OCI-LY3 (cell line): ENCODE measurements around the gene VTI1A.

ENCODE experiments used
- CTCF ChIP-seq: fragments of 200-600, 300-600 bp; sonication (generic); IDR thresholded peaks from 2 replicates; pipeline ENCODE4 v1.5.1; 2014; ENCODE audit warnings: antibody characterized with exemption, low read length, low read depth
- EZH2phosphoT487 ChIP-seq: fragments of 200-600 bp; shearing (Covaris generic); IDR thresholded peaks from 2 replicates; pipeline ENCODE4 v1.6.1; 2018; ENCODE audit warnings: antibody characterized with exemption, mixed run types, low read depth

- TF ChIP-seq CTCF, result no peak
- TF ChIP-seq EZH2phosphoT487, result no peak
Measured at GRCh38 chr10:112700215-112700671, 253.2 kb downstream of the VTI1A start.
